ENCODE results near the gene RFFL.

The RFFL gene

DNA sequence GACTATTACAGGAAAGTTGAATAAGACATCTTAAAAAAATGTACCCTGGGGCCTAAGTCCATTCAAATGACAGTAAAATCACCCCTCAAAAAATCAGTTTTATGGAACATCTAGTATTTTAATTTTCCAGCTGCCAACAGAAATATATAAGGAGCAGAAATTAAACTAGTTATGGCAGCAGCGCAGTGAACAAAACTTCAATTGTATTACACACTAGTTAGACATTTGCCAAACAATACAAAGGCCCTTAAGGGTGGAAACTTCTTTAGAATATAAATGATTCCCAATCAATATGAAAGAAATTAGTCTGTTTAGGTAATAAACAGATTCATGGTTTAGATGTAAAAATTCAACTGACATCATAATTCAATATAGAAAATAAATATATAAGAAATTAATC, 18.1 kb upstream of the RFFL start:
- in situ Hi-C loops (cut with HindIII; ENCODE audit: low sequenced_read_pairs): no loop called here

DNA sequence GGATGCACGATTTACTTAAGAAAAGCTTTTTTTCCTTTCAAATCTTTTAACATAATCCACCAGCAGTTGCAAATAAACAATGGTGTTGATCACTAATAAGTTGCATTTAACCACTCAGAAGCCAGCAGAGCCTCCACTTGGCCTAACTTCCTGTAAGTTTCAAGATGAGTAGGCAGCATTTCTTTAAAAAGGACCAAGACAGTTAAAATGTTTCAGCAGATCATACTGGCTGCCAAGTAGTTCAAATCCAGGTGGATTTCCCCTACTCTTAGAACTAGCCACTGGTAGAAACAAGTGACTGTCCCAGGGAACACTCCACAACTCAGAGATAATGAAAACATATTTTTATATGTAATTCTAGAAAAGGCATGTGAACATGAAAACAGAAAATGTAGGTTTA, 17.0 kb upstream of the RFFL start:
- in situ Hi-C loops (cut with HindIII; ENCODE audit: low sequenced_read_pairs): no loop called here

DNA sequence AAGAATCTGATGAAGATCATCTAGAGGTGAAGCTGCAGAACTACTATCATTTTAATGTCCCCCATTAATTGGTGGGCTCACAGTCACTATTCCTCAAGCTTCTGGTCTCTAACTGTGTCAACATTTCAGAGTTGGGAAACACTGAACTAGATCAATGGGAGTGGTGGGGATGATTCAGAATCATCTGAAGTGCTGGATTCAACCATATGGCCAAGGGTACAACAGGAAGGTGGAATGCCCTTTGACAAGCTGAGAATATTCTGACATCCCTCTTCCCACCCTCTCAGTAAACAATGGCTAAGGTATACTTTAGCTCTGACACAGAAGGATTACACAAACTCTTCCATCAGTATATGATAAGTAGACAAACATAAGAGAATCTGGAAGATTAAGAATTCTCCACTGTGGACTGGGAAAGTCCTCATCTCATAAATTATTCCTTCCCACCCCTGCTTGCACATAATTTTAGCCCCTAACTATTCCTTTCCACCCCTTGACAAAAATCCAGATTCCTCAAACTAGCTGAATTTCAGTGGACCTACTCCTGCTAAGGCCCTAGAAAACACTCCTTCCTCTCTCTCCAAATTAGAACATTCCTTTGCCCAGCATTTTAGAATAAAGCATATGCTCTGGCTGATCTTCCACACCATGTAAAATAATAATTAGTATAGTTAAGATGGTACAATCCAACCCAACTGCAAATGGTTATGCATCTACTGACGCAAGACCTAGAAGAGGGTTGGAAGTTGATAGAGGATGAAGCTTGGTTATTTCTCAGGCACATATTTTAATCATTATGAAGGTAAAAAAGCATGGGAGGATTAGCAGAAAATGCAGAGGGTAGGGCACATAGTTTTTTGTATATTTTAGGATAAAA, 16.3 kb upstream of the RFFL start:
- in situ Hi-C loops (cut with HindIII; ENCODE audit: low sequenced_read_pairs): no loop called here

DNA sequence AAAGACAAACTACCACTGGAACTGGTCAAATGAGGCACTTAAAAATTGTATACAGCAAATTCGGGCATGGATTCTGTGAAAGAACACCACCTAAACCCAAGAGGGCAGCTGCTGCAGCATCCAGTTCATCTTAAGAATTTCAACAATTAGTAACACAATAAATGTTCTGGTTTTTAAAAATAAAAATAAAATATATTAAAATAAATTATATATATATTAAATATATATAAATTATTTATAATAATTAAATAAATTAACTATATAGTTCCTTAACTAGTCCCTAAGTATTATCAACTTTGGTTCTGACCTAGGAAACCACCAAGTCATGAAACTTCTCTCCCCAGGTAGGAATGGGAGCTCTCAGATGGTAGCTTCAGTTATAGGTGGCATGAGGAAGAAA, 13.4 kb upstream of the RFFL start:
- in situ Hi-C loops (cut with HindIII; ENCODE audit: low sequenced_read_pairs): no loop called here

DNA sequence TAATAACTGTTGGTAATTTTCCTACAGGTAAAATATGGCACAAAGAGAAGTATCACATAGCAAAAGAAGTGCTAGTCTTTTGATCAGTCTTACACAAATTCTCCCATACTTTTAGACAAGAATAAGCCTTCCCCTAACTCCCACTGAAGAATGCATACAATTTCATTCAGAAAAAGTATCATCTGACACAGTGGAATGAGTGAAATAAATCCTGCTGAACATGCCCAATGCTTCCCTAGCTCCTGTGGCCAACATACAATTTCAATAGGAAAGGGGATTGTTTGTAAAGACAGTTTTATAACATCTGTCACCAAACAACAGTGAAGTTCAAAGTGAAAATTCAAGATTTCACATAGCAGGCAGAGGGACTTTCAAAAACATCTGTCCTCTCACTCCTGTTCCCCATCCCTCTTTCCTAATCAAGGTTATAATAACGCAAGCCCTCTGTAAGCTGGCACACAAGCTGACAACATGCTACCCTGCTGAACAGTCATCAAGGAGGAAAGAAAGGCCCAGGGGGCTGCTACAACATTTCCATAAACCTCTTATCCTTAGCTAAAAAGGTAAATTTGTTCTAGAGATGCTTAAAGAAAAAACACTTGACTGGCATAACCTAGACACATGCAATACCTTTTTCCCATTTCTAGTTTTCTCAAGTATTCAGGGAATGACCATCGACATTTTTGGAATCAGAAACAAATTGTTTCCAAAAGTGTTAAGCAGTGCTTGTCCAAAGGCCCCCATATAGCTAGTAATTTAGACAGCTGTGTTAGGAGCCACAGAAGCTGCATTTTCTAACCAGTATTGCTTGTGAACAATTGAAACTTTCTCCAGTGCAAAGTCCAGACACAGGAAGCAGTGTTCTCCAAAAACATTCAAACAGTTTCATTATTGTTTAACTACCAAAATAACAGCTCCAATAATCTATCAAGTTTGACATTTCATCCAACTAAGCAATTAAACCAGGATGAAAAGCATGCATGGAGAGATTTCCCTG, 11.5 kb upstream of the RFFL start:
- in situ Hi-C loops (cut with HindIII; ENCODE audit: low sequenced_read_pairs): no loop called here

DNA sequence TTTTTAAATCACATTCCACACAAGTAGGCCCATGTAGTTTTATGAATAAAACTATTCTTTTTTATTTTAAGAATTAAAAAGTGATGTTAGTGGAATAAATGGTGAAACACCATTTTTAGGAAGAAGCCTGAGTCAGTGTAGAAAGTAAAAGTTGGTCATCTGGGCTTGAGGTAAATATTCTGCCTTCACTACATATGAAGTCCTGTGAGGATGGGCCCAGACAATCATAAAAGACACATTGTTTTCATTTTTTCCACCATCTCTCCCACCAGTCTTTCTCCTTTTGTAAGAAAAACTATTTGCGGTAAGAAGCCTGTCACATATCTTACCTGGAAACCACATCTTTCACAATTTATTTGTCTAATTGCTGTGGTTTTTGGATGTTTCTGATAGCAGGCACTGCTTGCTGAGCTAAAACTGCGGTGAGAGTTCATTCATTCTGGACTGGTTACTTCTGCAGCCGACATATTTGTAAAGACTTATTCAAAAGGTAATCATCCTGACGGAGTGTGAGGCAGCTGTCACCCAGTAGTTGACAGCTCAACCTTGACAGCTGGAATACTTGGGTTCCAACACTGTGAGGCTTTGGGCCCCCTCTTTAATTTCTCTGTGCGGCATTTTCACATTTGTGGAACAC, 10.6 kb upstream of the RFFL start:
- in situ Hi-C loops (cut with HindIII; ENCODE audit: low sequenced_read_pairs): no loop called here

DNA sequence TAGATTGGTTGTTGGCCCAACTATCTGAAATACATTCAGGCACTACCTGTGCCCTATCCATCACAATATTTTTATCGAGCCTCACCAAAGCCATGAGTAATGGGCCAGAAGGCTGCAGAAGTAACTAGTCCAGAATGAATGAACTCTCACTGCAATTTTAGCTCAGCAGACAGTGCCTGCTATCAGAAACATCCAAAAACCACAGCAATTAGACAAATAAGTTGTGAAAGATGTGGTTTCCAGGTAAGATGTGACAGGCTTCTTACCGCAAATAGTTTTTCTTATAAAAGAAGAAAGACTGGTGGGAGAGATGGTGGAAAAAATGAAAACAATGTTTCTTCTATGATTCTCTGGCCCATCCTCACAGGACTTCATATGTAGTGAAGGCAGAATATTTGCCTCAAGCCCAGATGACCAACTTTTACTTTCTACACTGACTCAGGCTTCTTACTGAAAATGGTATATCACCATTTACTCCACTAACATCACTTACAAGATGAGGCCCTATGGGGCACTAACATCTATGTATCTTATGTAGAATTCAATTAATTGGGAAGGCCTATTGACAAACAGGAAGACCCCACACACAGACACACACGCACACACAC, 9.8 kb upstream of the RFFL start:
- in situ Hi-C loops (cut with HindIII; ENCODE audit: low sequenced_read_pairs): no loop called here

DNA sequence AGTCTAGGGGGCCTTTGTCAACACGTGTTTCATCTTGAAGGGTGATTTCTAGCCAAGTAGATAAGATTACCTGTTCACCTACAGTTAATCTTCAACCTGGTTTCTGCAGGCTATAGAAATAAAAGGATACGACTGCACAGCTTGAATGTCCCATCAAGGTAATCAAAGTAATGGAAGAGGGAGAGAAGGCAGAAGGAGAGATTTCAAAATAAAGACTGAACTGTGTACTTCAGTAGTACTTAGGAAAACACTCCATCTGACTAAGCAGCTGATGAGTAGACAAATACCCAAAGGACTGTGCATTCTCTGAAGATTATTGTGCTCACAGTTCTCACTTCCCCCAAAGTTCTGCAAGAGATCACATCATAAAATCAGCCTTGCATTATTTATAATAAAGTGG, 5.8 kb upstream of the RFFL start:
- in situ Hi-C loops (cut with HindIII; ENCODE audit: low sequenced_read_pairs): no loop called here

DNA sequence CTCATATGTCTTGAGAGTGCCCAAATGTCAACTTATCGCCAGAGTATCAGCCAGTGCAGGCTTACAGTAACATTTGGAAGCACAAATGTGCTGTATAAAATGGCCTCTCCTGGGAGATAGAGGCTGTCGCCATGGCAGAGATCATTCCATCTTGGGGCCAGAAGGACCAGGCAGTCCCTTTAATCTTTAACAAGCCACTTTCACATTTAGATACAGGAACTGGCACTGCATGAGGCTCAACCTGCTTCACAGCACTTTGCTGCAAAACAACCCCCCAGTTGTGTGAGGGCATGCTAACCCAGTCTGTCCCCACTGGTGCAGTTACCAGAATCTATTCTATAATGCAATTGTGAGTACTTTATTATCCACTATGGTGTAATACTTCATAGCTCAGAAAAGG, 4.7 kb upstream of the RFFL start:
- in situ Hi-C loops (cut with HindIII; ENCODE audit: low sequenced_read_pairs): no loop called here

DNA sequence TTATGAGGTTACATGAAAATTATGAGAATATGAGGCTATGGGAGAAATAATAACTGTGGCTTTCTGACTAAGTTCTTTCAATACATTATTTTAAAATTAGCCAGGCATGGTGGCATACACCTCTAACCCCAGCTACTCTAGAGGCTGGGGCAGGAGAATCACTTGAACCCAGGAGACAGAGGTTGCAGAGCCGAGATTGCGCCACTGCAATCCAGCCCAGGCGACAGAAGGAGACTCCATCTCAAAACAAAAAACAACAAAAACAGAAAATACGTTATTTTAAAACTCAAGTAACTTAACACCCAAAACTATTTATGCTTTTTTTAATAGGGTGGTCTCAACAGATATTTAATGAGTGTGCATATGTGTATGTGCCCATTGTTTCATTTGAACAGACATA, 2.4 kb upstream of the RFFL start:
- in situ Hi-C loops (cut with HindIII; ENCODE audit: low sequenced_read_pairs): no loop called here

DNA sequence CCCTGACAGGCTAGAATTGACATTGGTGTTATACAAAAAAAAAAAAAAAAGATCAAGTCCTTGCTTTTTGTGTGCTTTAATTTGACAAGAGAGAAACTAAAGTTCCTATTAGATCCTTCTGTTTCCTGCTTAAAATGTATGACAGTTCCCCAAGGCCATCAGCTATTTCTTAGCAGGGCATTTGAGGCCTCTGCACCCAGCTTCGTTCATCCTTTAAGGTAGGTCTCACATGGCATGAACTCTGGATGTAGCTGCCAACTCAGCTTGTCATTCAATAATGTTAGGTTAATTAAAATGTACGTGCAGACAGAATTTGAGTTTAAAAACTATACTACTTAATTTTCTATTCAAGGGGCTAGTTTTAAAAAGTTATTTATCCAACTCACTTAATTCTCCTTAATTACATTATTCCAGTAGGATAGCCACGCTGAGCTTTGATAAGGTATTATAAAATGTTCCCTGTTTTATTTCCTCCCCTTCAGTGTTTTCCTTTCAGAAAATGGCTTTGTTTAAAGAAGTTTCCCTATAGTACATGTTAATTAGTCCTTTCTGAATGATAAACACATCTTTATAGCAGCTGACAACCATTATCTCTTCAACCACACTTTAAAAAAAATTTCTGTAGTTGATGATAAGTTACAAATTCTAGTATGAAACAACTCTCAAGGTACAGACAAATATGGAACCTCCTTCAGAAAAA, 1.2 kb upstream of the RFFL start:
- in situ Hi-C loops (cut with HindIII; ENCODE audit: low sequenced_read_pairs): no loop called here

DNA sequence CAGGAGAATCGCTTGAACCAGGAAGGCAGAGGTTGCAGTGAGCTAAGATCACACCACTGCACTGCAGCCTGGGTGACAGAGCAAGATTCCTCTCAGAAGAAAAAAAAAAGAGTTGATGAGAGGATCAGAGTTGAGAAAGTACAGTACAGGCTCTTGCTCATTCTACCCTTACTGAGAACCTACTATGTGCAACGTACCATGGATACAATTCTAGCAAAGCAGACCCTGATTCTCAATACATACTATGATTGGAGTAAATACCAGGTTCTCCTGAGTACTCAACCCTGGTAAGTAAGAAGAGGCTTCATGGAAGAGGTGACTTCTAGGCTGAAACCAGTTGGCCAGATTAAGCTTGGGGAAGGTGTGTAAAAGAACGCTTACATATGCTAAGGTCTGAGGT, 1.2 kb downstream of the RFFL start:
- in situ Hi-C loops (cut with HindIII; ENCODE audit: low sequenced_read_pairs): no loop called here

DNA sequence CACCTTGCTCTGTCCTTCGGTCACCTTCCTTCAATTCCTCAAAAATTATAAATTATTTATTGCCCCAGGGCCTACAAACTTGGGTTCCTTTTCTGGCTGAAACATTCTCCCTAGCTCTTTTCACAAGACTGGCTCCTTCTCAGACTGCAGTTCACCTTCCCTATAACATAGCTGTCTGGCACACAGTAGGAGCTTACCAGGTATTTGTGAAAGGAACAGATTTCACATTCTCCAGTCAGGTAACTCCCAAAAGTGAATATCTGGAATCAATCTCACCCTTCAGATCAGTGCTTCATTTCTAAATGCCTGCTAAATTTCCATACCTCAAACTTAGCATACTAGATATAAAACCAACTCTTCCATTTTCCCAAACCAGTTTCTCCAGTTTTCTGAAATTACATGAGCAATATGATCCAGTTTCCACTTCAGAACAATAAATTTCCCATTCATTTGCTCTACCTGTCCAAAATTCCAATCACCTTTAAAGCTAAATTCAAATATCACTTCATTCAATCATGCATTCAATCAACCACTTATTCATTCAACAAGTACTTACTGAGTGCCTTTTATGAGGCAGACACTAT, 6.1 kb downstream of the RFFL start:
- in situ Hi-C loops (cut with HindIII; ENCODE audit: low sequenced_read_pairs): no loop called here

DNA sequence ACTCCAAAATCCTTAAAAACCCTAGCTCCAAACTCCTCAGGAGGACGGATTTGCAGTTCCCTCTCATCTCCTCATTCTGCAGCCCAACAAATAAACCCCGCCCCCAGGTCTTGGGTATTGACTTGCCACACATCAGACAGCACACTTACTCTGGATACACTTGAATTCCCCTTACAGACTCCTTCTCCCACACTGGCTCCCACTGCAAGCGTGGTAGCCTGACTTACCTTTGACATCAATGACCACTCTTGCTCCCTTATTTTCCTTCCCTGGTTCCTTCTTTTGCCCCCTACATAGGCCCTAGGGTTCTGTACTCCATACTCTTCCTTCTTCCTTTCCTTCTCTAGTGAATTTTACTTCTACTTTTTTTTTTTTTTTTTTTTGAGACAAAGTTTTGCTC, 7.5 kb downstream of the RFFL start:
- in situ Hi-C loops (cut with HindIII; ENCODE audit: low sequenced_read_pairs): no loop called here

DNA sequence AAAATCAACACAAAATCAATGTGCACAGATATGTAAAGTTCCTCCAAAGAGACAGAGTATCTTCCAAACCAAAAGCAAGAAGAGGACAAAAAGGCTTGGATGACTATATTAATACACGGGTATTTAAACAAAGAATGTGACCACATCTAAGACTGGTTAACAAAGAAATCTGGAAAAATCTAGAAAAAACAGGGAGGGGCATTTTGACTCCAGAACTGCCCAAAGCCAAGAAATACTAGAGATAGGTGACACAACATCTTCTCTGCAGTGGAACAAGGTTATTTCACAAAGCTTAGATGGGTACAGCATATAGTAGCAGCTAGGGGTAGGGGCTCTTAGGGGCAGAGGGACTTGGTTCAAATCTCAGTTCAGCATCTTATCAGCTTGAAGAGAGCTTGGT, 10.3 kb downstream of the RFFL start:
- in situ Hi-C loops (cut with HindIII; ENCODE audit: low sequenced_read_pairs): no loop called here

DNA sequence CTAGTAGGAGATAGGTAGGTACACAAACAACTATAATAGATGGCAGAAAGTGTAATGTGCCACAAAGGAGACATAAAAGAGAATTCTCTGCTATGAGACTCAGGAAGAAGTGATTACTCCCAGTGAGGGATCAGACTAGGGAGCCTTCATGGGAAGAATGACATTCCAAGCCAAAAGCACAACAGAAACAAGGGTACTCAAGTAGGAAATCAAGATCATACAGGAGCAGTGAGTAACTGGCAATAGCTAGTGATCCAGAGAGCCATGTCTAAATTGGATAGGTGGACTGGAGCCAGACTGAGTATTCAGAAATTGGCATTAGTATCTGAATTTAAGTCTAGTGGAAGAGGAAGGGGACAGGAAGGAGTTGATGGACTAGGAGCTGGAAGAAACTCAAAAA, 10.7 kb downstream of the RFFL start:
- in situ Hi-C loops (cut with HindIII; ENCODE audit: low sequenced_read_pairs): no loop called here

DNA sequence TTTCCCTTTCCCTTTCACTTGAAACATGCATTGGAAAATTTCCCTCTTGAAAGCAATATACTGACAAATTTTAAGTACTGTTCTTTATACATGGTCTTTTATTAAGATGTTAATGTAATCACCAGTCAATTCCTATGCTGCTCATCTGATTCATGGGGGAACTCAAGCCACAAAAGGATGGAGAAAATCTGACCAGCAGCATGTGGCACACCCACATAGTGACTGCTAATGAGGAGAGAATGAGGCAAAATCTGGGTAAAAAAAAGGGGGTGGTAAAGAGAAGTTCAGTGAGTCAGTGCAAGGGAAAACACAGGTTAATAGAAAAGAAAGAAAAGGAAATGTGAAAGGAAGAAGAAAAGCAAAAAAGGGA, 11.3 kb downstream of the RFFL start:
- in situ Hi-C loops (cut with HindIII; ENCODE audit: low sequenced_read_pairs): no loop called here

DNA sequence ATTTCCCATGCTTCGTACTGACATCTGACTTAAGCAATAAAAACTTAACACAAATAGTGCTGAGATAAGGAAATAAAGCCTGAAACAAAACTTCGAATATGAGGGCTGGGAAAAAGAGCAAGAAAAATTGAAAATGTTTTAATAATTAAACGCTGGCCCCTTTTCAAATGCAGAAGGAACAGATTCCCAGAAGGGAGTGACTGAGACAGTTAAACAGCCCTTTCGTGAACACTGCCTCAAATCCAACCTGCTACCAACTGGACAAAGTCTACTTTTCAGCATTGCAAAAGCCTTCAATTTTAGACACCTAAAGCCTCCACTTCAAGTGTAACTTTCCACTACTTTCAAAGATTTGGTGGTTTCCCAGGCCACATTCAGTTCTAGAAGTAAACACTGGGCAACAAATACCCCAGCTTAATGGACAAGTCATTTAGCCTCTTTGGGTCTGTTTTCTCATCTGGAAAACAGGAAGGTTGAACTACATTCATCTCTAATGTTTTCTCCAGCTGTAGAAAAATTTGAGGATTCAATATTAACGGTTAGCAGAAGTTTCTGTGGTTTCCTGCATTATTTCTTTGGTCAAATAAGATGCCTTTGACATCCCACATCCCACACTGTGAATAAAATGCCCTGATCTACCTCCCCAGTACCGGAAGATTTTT, 11.8 kb downstream of the RFFL start:
- in situ Hi-C loops (cut with HindIII; ENCODE audit: low sequenced_read_pairs): no loop called here

DNA sequence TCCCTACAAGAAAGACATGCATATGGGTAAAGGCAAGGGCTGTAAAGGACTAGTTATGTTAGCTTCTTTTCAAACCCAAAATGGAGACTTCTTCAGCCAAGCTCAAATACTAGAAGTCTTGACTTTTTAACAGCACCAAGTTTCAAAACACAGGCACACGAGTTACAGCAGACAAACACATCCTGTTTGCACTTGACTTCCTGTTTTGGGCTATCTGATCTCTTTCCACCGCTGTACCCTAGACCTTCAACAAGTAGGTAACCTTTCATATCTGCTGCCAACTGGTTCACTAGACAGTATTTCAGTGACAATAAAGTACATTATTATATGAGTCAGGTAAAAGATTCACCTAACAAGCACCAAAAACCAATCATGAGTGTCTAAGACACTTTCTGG, 12.3 kb downstream of the RFFL start:
- in situ Hi-C loops (cut with HindIII; ENCODE audit: low sequenced_read_pairs): no loop called here

DNA sequence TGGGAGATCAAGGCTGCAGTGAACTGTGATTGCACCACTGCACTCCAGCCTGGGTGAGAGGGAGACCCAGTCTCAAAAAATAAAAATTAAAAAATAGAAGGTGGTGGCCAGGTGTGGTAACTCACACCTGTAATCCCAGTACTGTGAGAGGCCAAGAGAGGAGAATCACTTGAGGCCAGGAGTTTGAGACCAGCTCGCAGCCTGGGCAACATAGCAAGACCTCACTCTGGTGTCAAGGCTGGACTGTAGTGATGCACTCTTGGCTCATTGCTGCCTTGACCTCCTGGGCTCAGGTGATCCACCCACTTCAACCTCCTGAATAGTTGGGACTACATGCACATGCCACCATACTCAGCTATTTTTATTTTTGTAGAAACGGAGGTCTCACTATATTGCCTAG, 13.3 kb downstream of the RFFL start:
- in situ Hi-C loops (cut with HindIII; ENCODE audit: low sequenced_read_pairs): no loop called here
